K562 (cell line): ENCODE results near the gene WASL. TPM values are rescaled to one million over a fixed set of nuclear protein-coding genes. Genes with fewer than 3 reads are reported as not detected.

ENCODE experiments used
- ARID1B ChIP-seq: fragments of 450-650 bp; IDR thresholded peaks from 2 replicates; pipeline ENCODE4 v1.6.1; 2016; ENCODE audit warnings: antibody characterized with exemption, mild to moderate bottlenecking, inconsistent platforms
- DPF2 ChIP-seq: fragments of 450-650 bp; IDR thresholded peaks from 2 replicates; pipeline ENCODE4 v1.6.1; 2016
- EHMT2 ChIP-seq: fragments of 450-650 bp; IDR thresholded peaks from 2 replicates; pipeline ENCODE4 v1.6.1; 2018; ENCODE audit warnings: antibody characterized with exemption
- FOXK2 ChIP-seq, 2 experiments: fragments of 450-650 bp; IDR thresholded peaks in 1 of 2; conservative IDR thresholded peaks in 1 of 2; 2 replicates each; pipeline ENCODE4 v1.6.1; 2016; ENCODE audit warnings: low read depth in 2 of 2, mild to moderate bottlenecking in 1 of 2
- GABPA ChIP-seq: fragments of 200-800 bp; sonication (Bioruptor generic); conservative IDR thresholded peaks from 2 replicates; pipeline ENCODE4 v1.6.1; 2016; ENCODE audit warnings: low read depth, missing genetic modification characterization, missing compliant biosample characterization
- HNRNPK ChIP-seq: fragments of 200-400 bp; formaldehyde crosslinking; IDR thresholded peaks from one replicate; pipeline ENCODE4 v1.6.1; 2018; ENCODE audit warnings: mild to moderate bottlenecking, low read depth, low read length; ENCODE audit not compliant: poor library complexity, severe bottlenecking
- MYC ChIP-seq, 2 experiments: fragments of 250-450 bp in 1 of 2; sonication (Bioruptor Pico) in 1 of 2; IDR thresholded peaks; 2 replicates each; pipeline versions ENCODE4 v1.5.1 to v1.6.1; 2012 to 2021; ENCODE audit warnings: low read depth in 2 of 2, borderline replicate concordance in 1 of 2, improper control_type of control experiment in 1 of 2, low read length in 1 of 2, mild to moderate bottlenecking in 1 of 2, moderate library complexity in 1 of 2
- NR2F6 ChIP-seq: fragments of 450-650 bp; formaldehyde crosslinking; IDR thresholded peaks from 2 replicates; pipeline ENCODE4 v1.4.0; 2020; ENCODE audit warnings: mild to moderate bottlenecking
- RB1 ChIP-seq: fragments of 450-650 bp; IDR thresholded peaks from 2 replicates; pipeline ENCODE4 v1.6.1; 2017; ENCODE audit warnings: low read depth, mild to moderate bottlenecking
- SMARCA4 ChIP-seq: fragments of 450-650 bp; IDR thresholded peaks from 2 replicates; pipeline ENCODE4 v1.6.1; 2016
- SPI1 ChIP-seq: IDR thresholded peaks from 2 replicates; pipeline ENCODE4 v1.6.1; 2011; ENCODE audit warnings: low read depth, low read length, control low read depth, borderline replicate concordance
- TCF7 ChIP-seq: sonication (generic); IDR thresholded peaks from 2 replicates; pipeline ENCODE4 v1.6.1; 2016; ENCODE audit warnings: antibody characterized with exemption, borderline replicate concordance
- TEAD2 ChIP-seq: fragments of 450-650 bp; IDR thresholded peaks from 2 replicates; pipeline ENCODE4 v1.6.1; 2016; ENCODE audit warnings: missing genetic modification characterization, control low read depth, missing compliant biosample characterization
- ZNF121 ChIP-seq: sonication (generic); formaldehyde crosslinking; conservative IDR thresholded peaks from 2 replicates; pipeline ENCODE4 v1.8.0; 2022; ENCODE audit warnings: missing genetic modification reagents
- ZNF347 ChIP-seq: fragments of 450-650 bp; formaldehyde crosslinking; IDR thresholded peaks from 2 replicates; pipeline ENCODE4 v1.4.0; 2020; ENCODE audit warnings: low read depth, mild to moderate bottlenecking, moderate library complexity
- ZNF444 ChIP-seq: fragments of 250-450 bp; sonication (Bioruptor Pico); IDR thresholded peaks from 2 replicates; pipeline ENCODE4 v1.4.0; 2020; ENCODE audit warnings: mild to moderate bottlenecking, moderate library complexity
- ZNF764 ChIP-seq: fragments of 250-450 bp; sonication (Bioruptor Pico); IDR thresholded peaks from 2 replicates; pipeline ENCODE4 v1.4.0; 2020; ENCODE audit warnings: low read depth, mild to moderate bottlenecking, moderate library complexity
- polyA plus RNA-seq, 8 experiments: library from polyadenylated mRNA; depleted of rRNA in 4 of 8; stranded (reverse) in 5 of 8; unstranded in 3 of 8; fragments of >200 nt; fragmentation: Nextera tagmentation in 2 of 8; fragmentation: Illumina TruSeq in 1 of 8; extraction: Ambion mirVana in 2 of 8; extraction: Trizol in 1 of 8; gene quantifications; 2 replicates each; pipeline versions ENCODE4 v1.2.1 to v1.2.3, GENCODE V29; 2011 to 2014; ENCODE audit warnings: inconsistent platforms in 1 of 8, missing spikeins in 1 of 8
- total RNA-seq, 7 experiments: library from RNA; depleted of rRNA in 6 of 7; stranded (reverse); fragments of >200 nt in 6 of 7; fragmentation: Illumina TruSeq in 2 of 7; extraction: Trizol in 2 of 7; gene quantifications; 2 replicates each; pipeline versions ENCODE4 v1.2.1 to v1.2.3, GENCODE V29; 2011 to 2021; ENCODE audit warnings: low replicate concordance in 1 of 7
- TF ChIP-seq, protein P1 (sequence below): sonication (generic); IDR thresholded peaks from 2 replicates; pipeline ENCODE4 v1.6.1; 2016
- TF ChIP-seq, protein P2 (sequence below): fragments of 450-650 bp; IDR thresholded peaks from 2 replicates; pipeline ENCODE4 v1.6.1; 2014; ENCODE audit warnings: low read depth, mild to moderate bottlenecking, moderate library complexity, borderline replicate concordance
- TF ChIP-seq, protein P3 (sequence below), 2 experiments: IDR thresholded peaks; 2 replicates each; pipeline ENCODE4 v1.6.1; 2012; ENCODE audit warnings: improper control_type of control experiment in 2 of 2, low read depth in 2 of 2, low read length in 2 of 2, borderline replicate concordance in 1 of 2
- TF ChIP-seq, protein P4 (sequence below): fragments of 250-450 bp; sonication (Bioruptor Pico); IDR thresholded peaks from 2 replicates; pipeline ENCODE4 v1.8.0; 2022; ENCODE audit warnings: moderate library complexity, mild to moderate bottlenecking, inconsistent platforms

Gene WASL
- total and polyA plus RNA-seq, 9 of the 15 experiments (the other 6 are each of a cell fraction or from before 2014, with no cell fraction given) = 3.2 to 13.9 (median 8.3) TPM

DNA sequence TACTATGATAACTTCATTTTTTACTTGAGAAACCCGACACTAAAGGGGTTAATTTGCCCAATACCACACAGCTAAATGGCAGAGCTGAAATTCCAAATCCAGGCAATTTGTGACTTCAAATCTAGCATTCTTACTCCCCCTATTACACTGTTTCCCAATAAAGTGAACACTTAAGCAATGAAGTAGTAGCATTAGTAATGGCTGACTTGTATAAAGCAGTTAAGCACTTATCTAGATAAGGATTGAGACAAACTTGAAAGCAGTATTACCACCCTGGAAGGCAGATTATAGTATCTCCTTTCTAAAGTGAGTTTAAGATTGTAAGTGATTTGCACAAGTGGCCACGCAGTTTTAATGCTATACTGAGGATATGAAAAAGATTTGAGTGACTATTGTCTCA, 39.3 kb downstream of the WASL start (continued):
- TF ChIP-seq, protein P1, sequence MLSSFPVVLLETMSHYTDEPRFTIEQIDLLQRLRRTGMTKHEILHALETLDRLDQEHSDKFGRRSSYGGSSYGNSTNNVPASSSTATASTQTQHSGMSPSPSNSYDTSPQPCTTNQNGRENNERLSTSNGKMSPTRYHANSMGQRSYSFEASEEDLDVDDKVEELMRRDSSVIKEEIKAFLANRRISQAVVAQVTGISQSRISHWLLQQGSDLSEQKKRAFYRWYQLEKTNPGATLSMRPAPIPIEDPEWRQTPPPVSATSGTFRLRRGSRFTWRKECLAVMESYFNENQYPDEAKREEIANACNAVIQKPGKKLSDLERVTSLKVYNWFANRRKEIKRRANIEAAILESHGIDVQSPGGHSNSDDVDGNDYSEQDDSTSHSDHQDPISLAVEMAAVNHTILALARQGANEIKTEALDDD = peak; percentile 66
- TF ChIP-seq, protein P2, sequence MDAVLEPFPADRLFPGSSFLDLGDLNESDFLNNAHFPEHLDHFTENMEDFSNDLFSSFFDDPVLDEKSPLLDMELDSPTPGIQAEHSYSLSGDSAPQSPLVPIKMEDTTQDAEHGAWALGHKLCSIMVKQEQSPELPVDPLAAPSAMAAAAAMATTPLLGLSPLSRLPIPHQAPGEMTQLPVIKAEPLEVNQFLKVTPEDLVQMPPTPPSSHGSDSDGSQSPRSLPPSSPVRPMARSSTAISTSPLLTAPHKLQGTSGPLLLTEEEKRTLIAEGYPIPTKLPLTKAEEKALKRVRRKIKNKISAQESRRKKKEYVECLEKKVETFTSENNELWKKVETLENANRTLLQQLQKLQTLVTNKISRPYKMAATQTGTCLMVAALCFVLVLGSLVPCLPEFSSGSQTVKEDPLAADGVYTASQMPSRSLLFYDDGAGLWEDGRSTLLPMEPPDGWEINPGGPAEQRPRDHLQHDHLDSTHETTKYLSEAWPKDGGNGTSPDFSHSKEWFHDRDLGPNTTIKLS = no peak
- TF ChIP-seq, protein P3, sequence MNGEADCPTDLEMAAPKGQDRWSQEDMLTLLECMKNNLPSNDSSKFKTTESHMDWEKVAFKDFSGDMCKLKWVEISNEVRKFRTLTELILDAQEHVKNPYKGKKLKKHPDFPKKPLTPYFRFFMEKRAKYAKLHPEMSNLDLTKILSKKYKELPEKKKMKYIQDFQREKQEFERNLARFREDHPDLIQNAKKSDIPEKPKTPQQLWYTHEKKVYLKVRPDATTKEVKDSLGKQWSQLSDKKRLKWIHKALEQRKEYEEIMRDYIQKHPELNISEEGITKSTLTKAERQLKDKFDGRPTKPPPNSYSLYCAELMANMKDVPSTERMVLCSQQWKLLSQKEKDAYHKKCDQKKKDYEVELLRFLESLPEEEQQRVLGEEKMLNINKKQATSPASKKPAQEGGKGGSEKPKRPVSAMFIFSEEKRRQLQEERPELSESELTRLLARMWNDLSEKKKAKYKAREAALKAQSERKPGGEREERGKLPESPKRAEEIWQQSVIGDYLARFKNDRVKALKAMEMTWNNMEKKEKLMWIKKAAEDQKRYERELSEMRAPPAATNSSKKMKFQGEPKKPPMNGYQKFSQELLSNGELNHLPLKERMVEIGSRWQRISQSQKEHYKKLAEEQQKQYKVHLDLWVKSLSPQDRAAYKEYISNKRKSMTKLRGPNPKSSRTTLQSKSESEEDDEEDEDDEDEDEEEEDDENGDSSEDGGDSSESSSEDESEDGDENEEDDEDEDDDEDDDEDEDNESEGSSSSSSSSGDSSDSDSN (IDR thresholded peaks at IDR 0.05; ENCODE audit: borderline replicate concordance in 1 of 2, low read depth in 2 of 2, low read length in 2 of 2) = no peak
- TF ChIP-seq ZNF347 = no peak
- no peak for TF ChIP-seq SPI1
- no peak for TF ChIP-seq GABPA (tag)
- no peak for TF ChIP-seq EHMT2
- TF ChIP-seq TEAD2 (tag) = no peak
- TF ChIP-seq ZNF121 (CRISPR knock-in tag) = no peak
- no peak for TF ChIP-seq RB1
- 0 out of 2 replicates have a peak, but pooled peaks have one; percentile 31 for TF ChIP-seq SMARCA4
- peak; percentile 46; the same call in 1 of the 2 replicates for TF ChIP-seq DPF2
- TF ChIP-seq MYC (IDR thresholded peaks at IDR 0.05; ENCODE audit: low read depth, low read length) = no peak
- TF ChIP-seq MYC (CRISPR knock-in tag; IDR thresholded peaks at IDR 0.05; ENCODE audit: borderline replicate concordance, low read depth) = no peak
- TF ChIP-seq ZNF764 (CRISPR knock-in tag) = no peak
- no peak for TF ChIP-seq FOXK2 (conservative IDR thresholded peaks at IDR 0.05 in 1 of 2, IDR thresholded peaks at IDR 0.05 in 1 of 2; ENCODE audit: low read depth in 2 of 2)
- no peak for TF ChIP-seq ZNF444
- TF ChIP-seq, protein P4, sequence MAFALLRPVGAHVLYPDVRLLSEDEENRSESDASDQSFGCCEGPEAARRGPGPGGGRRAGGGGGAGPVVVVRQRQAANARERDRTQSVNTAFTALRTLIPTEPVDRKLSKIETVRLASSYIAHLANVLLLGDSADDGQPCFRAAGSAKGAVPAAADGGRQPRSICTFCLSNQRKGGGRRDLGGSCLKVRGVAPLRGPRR (CRISPR knock-in tag) = no peak
- TF ChIP-seq HNRNPK = no peak
- 0 out of 2 replicates have a peak, but pooled peaks have one; percentile 30 for TF ChIP-seq ARID1B
- TF ChIP-seq NR2F6 (CRISPR knock-in tag) = 0 out of 2 replicates have a peak, but pooled peaks have one; percentile 33
- no peak for TF ChIP-seq TCF7
